Measurements from ENCODE around the gene SH3PXD2B. TPM values are rescaled to one million over a fixed set of nuclear protein-coding genes. Genes with fewer than 3 reads are reported as not detected.
"Not testable (repeated sequence)": the region's sequence is repeated elsewhere in the genome, so short reads cannot be mapped to it uniquely, and the experiment has no call there.

The SH3PXD2B gene
- total and polyA plus RNA-seq, 2 of the 13 experiments (the other 11 are each of a cell fraction or from before 2014, with no cell fraction given) = 3.4 to 4.6 TPM

- FAIRE-seq = no peak
Observed at GRCh38 chr5:172353271-172353812, 101.0 kb downstream of the SH3PXD2B start.

GRCh38 chr5:172352526-172352925 is 101.8 kb downstream of the SH3PXD2B start:
- H3K4me3 ChIP-seq (replicated peaks in 1 of 3; ENCODE audit: insufficient read depth in 1 of 3, low read depth in 2 of 3, low read length in 3 of 3); H3K4me2 ChIP-seq (ENCODE audit: low read depth, low read length); H3K36me3 ChIP-seq (replicated peaks in 1 of 2; ENCODE audit: control insufficient read depth in 1 of 2, insufficient read depth in 2 of 2, low read length in 2 of 2); in situ Hi-C loops (cut with HindIII; ENCODE audit: extremely low pct_ligation_motif_present, low pct_unique_long_range_greater_than_20kb); DNase-seq (ENCODE audit: low spot score); CTCF ChIA-PET (ENCODE audit: low intra/inter-chr PET ratio, low total read pairs); H2AFZ ChIP-seq (ENCODE audit: low read length); intact Hi-C loops (cut with micrococcal nuclease; ENCODE audit: unreplicated experiment); H3K79me2 ChIP-seq (ENCODE audit: insufficient read depth, low read length); H3K9ac ChIP-seq (ENCODE audit: insufficient read depth, low read depth, low read length); H3K9me3 ChIP-seq (ENCODE audit: low read length); H3K27ac ChIP-seq (ENCODE audit: extremely low read length, insufficient read depth, low read length); ATAC-seq; H3K27me3 ChIP-seq (ENCODE audit: control insufficient read depth in 1 of 2, insufficient read depth in 2 of 2, low read length in 2 of 2); BruUV-seq (replicated peaks); POLR2A ChIA-PET; FAIRE-seq; H4K20me1 ChIP-seq (ENCODE audit: insufficient read depth, low read length): not testable (repeated sequence)
- WGBS (ENCODE audit: low lambda C conversion rate) = 89% methylated on average over 7 of the region's 7 CpGs
- peaks cover 38% of the 10 kb centered on the region for H3K4me1 ChIP-seq (ENCODE audit: insufficient read depth, low read length)

More at GRCh38 chr5:172353271-172353812, 101.0 kb downstream of the SH3PXD2B start:
- Histone ChIP-seq H3K79me2 (ENCODE audit: insufficient read depth, low read length) (no peaks in the 10 kb centered on the region), H3K27ac (ENCODE audit: extremely low read length, insufficient read depth, low read length) (no peak overlapping the region), H4K20me1 (ENCODE audit: insufficient read depth, low read length) (no peaks in the 10 kb centered on the region), H3K9me3 (ENCODE audit: low read length) (no peaks in the 10 kb centered on the region), H3K9ac (ENCODE audit: insufficient read depth, low read depth, low read length) (no peak overlapping the region), H3K36me3 (replicated peaks in 1 of 2; ENCODE audit: control insufficient read depth in 1 of 2, insufficient read depth in 2 of 2, low read length in 2 of 2) (peaks cover 2 to 3% of the 10 kb centered on the region in 2 experiments; a peak in 2 of 5 replicates), H3K27me3 (ENCODE audit: control insufficient read depth in 1 of 2, insufficient read depth in 2 of 2, low read length in 2 of 2) (no peaks in the 10 kb centered on the region), H2AFZ (ENCODE audit: low read length) (no peak overlapping the region), H3K4me1 (ENCODE audit: insufficient read depth, low read length) (peaks cover 38% of the 10 kb centered on the region), H3K4me3 (replicated peaks in 1 of 3; ENCODE audit: insufficient read depth in 1 of 3, low read depth in 2 of 3, low read length in 3 of 3) (no peak overlapping the region), H3K4me2 (ENCODE audit: low read depth, low read length) (no peak overlapping the region)
- CTCF ChIA-PET (ENCODE audit: low intra/inter-chr PET ratio, low total read pairs) = no interaction called here
- WGBS (ENCODE audit: low lambda C conversion rate) = 86% methylated on average over 8 of the region's 8 CpGs
- ATAC-seq (no peak), DNase-seq (ENCODE audit: low spot score) (no peak)
- TF ChIP-seq TCF12 (IDR thresholded peaks at IDR 0.05) (no peak), TCF12 (CRISPR knock-in tag; IDR thresholded peaks at IDR 0.05) (no peak), CENPX (CRISPR knock-in tag; IDR thresholded peaks at IDR 0.05) (no peak), NAIF1 (CRISPR knock-in tag; IDR thresholded peaks at IDR 0.05; ENCODE audit: borderline replicate concordance) (no peak), ZNF724P (CRISPR knock-in tag; IDR thresholded peaks at IDR 0.05; ENCODE audit: borderline replicate concordance) (no peak), ZFX (CRISPR knock-in tag; IDR thresholded peaks at IDR 0.05; ENCODE audit: low read depth) (no peak), ZNF75D (CRISPR knock-in tag; IDR thresholded peaks at IDR 0.05; ENCODE audit: borderline replicate concordance) (no peak), ZNF354B (CRISPR knock-in tag; IDR thresholded peaks at IDR 0.05) (no peak), SKIL (CRISPR knock-in tag; IDR thresholded peaks at IDR 0.05; ENCODE audit: borderline replicate concordance) (no peak), ZNF639 (CRISPR knock-in tag; conservative IDR thresholded peaks at IDR 0.05) (no peak)
- POLR2A ChIA-PET = no interaction called here
- in situ Hi-C loops (cut with HindIII; ENCODE audit: extremely low pct_ligation_motif_present, low pct_unique_long_range_greater_than_20kb) (no loop called here), intact Hi-C loops (cut with micrococcal nuclease; ENCODE audit: unreplicated experiment) (no loop called here)
- no TSS peak for BruUV-seq (replicated peaks)
